PC-3 (cell line): Measurements from ENCODE around the gene MAU2. TPM values are rescaled to one million over a fixed set of nuclear protein-coding genes. Genes with fewer than 3 reads are reported as not detected.

ENCODE experiments used
- ATAC-seq: fragments of 200-7000 bp; cut with Tn5 transposase; 2 replicates; pipeline ENCODE4 v1.9.1; 2020; ENCODE audit warnings: mild to moderate bottlenecking, moderate library complexity
- BruUV-seq: library from RNA; stranded (reverse); fragments of 400-500 nt; replicated peaks from 2 replicates; lab custom pipeline; 2021; lab: Mats Ljungman, UMichigan
- CTCF ChIA-PET: fragments of 300-600 bp; sonication (Branson Sonifier 250); formaldehyde crosslinking; loops from one replicate; lab custom pipeline; 2022; ENCODE audit warnings: antibody characterized with exemption; lab: Charles Lee
- POLR2A ChIA-PET: fragments of 300-600 bp; sonication (Branson Sonifier 250); formaldehyde crosslinking; loops from one replicate; lab custom pipeline; 2022; ENCODE audit warnings: antibody characterized with exemption; ENCODE audit not compliant: unreplicated experiment; lab: Charles Lee
- DNase-seq: peaks from one replicate; pipeline ENCODE4 v3.0.0-alpha.2; 2015
- H2AFZ ChIP-seq: fragments of 300-600 bp; sonication (generic); 2 replicates; pipeline ENCODE4 v1.6.0; 2016; ENCODE audit warnings: antibody characterized with exemption, low read length
- H3F3A ChIP-seq: fragments of 300-600 bp; sonication (generic); one replicate; pipeline ENCODE4 v1.6.0; 2017; ENCODE audit warnings: antibody characterized with exemption, low read length, control low read depth, mild to moderate bottlenecking; ENCODE audit not compliant: unreplicated experiment
- H3K27ac ChIP-seq: fragments of 300-600 bp; sonication (generic); 2 replicates; pipeline ENCODE4 v1.5.1; 2016; ENCODE audit warnings: mild to moderate bottlenecking, low read length
- H3K27me3 ChIP-seq: fragments of 300-600 bp; sonication (generic); 2 replicates; pipeline ENCODE4 v1.6.1; 2016; ENCODE audit warnings: low read length, mixed read lengths
- H3K36me3 ChIP-seq: fragments of 300-600 bp; sonication (generic); 2 replicates; pipeline ENCODE4 v1.6.1; 2016; ENCODE audit warnings: low read depth, mixed run types, low read length, mixed read lengths
- H3K4me1 ChIP-seq: fragments of 300-600 bp; sonication (generic); 2 replicates; pipeline ENCODE4 v1.5.1; 2016; ENCODE audit warnings: low read length; ENCODE audit not compliant: insufficient read depth
- H3K4me2 ChIP-seq: fragments of 300-600 bp; sonication (generic); 2 replicates; pipeline ENCODE4 v1.6.0; 2016; ENCODE audit warnings: low read length
- H3K4me3 ChIP-seq: fragments of 300-600 bp; sonication (generic); 2 replicates; pipeline ENCODE4 v1.5.1; 2016; ENCODE audit warnings: mild to moderate bottlenecking, low read length, mixed read lengths
- H3K79me2 ChIP-seq: fragments of 300-600 bp; sonication (generic); 2 replicates; pipeline ENCODE4 v1.6.1; 2017; ENCODE audit warnings: low read length, mixed read lengths
- H3K9ac ChIP-seq: fragments of 300-600 bp; sonication (generic); 2 replicates; pipeline ENCODE4 v1.6.0; 2016; ENCODE audit warnings: mild to moderate bottlenecking, low read length
- H3K9me2 ChIP-seq: fragments of 300-600 bp; sonication (generic); replicated peaks from 2 replicates; pipeline ENCODE4 v1.6.1; 2016; ENCODE audit warnings: mixed run types, low read length, mixed read lengths
- H3K9me3 ChIP-seq: fragments of 300-600 bp; sonication (generic); 2 replicates; pipeline ENCODE4 v1.6.1; 2016; ENCODE audit warnings: low read length, mixed read lengths
- H4K20me1 ChIP-seq: fragments of 300-600 bp; sonication (generic); 2 replicates; pipeline ENCODE4 v1.6.1; 2016; ENCODE audit warnings: low read length, mixed read lengths
- EZH2 ChIP-seq: fragments of 300-600 bp; sonication (generic); IDR thresholded peaks from one replicate; pipeline ENCODE4 v1.6.1; 2017; ENCODE audit warnings: antibody characterized with exemption, mild to moderate bottlenecking, low read length; ENCODE audit not compliant: unreplicated experiment
- EZH2phosphoT487 ChIP-seq: fragments of 300-600 bp; sonication (generic); IDR thresholded peaks from 2 replicates; pipeline ENCODE4 v1.6.1; 2018; ENCODE audit warnings: mild to moderate bottlenecking, antibody characterized with exemption, low read length, borderline replicate concordance
- intact Hi-C: fragments of 100-400 bp; cut with micrococcal nuclease; formaldehyde crosslinking; loops from 2 replicates; pipeline ENCODE4 v1.9.0; 2023
- total RNA-seq: library from RNA; depleted of rRNA; stranded (reverse); fragments of >200 nt; gene quantifications from 2 replicates; pipeline ENCODE4 v1.2.3, GENCODE V29; 2014
- TF ChIP-seq, protein P1 (sequence below): fragments of 300-600 bp; sonication (generic); conservative IDR thresholded peaks from 2 replicates; pipeline ENCODE4 v1.5.1; 2017; ENCODE audit warnings: antibody characterized with exemption, low read depth, mild to moderate bottlenecking, low read length

Gene MAU2
- total RNA-seq, 1 experiment from 2014 or later = 32.6 TPM

DNA sequence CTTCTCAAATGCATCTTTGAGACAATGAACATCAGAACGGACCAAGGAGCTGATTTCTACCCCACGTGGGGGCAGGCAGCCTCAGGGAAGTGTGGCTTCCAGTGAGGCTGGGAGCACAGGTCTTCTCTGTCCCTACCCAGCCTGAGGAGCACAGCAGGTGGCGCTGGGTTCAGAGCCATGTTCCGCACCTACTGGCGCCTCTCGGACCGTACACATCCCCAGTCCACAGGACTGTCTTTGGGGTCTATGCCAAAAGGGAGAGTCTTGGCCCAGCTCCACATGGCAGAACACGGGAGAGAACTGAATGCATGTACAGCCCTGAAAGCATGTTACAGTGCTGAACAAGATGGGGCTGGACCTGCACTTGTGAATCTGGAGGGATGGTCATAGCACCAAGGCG lies 22.9 kb upstream of the MAU2 start:
- Histone ChIP-seq H3K27me3 (no peaks in the 10 kb centered on the region), H3K9me3 (no peaks in the 10 kb centered on the region), H3K9ac (no peak overlapping the region), H3K4me1 (no peaks in the 10 kb centered on the region), H3K79me2 (no peaks in the 10 kb centered on the region), H3F3A (no peaks in the 10 kb centered on the region), H3K27ac (no peak overlapping the region), H3K4me2 (no peak overlapping the region), H4K20me1 (no peaks in the 10 kb centered on the region), H2AFZ (no peak overlapping the region), H3K36me3 (peaks cover 29% of the 10 kb centered on the region), H3K4me3 (no peak overlapping the region), H3K9me2 (no peaks in the 10 kb centered on the region)
- ChIA-PET CTCF (no interaction called here), POLR2A (no interaction called here)
- ATAC-seq (no peak), DNase-seq (no peak)
- BruUV-seq = no TSS peak
- no peak for TF ChIP-seq EZH2
- no peak for TF ChIP-seq EZH2phosphoT487
- TF ChIP-seq, protein P1, sequence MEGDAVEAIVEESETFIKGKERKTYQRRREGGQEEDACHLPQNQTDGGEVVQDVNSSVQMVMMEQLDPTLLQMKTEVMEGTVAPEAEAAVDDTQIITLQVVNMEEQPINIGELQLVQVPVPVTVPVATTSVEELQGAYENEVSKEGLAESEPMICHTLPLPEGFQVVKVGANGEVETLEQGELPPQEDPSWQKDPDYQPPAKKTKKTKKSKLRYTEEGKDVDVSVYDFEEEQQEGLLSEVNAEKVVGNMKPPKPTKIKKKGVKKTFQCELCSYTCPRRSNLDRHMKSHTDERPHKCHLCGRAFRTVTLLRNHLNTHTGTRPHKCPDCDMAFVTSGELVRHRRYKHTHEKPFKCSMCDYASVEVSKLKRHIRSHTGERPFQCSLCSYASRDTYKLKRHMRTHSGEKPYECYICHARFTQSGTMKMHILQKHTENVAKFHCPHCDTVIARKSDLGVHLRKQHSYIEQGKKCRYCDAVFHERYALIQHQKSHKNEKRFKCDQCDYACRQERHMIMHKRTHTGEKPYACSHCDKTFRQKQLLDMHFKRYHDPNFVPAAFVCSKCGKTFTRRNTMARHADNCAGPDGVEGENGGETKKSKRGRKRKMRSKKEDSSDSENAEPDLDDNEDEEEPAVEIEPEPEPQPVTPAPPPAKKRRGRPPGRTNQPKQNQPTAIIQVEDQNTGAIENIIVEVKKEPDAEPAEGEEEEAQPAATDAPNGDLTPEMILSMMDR = no peak
- intact Hi-C loops = no loop called here

DNA sequence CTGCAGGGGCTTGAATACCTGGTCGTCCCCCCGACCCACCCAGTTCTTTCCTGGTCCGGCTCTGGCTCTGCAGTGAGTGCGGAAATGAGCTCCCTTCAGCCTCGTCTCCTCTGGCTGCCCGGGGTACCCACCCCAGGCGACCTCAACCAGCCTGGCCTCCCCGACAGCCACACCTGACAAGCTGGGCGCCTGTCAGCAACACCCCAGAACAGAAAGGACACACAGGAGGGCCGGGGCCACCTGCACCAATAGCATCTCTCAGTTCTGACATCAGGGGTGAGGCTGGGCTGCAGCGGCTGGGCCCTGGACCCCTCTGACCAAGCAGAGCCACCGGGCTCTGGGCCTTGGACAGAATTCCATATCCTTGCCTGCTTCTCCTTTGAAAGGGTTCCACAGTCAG lies 20.0 kb upstream of the MAU2 start:
- H3K4me2 ChIP-seq = no peak overlapping the region
- ChIA-PET CTCF (no interaction called here), POLR2A (no interaction called here)
- intact Hi-C loops = no loop called here
- TF ChIP-seq EZH2phosphoT487 (no peak), EZH2 (no peak)
- TF ChIP-seq, protein P1 = no peak
- no peaks in the 10 kb centered on the region for H3F3A ChIP-seq
- H2AFZ ChIP-seq = no peak overlapping the region
- H3K27ac ChIP-seq = no peak overlapping the region
- ATAC-seq (no peak), DNase-seq (no peak)
- no peaks in the 10 kb centered on the region for H3K4me1 ChIP-seq
- no peaks in the 10 kb centered on the region for H3K79me2 ChIP-seq
- no peaks in the 10 kb centered on the region for H3K27me3 ChIP-seq
- no peaks in the 10 kb centered on the region for H4K20me1 ChIP-seq
- BruUV-seq = no TSS peak
- H3K36me3 ChIP-seq = peaks cover 17% of the 10 kb centered on the region
- no peaks in the 10 kb centered on the region for H3K9me3 ChIP-seq
- H3K9me2 ChIP-seq = no peaks in the 10 kb centered on the region
- no peak overlapping the region for H3K9ac ChIP-seq
- H3K4me3 ChIP-seq = no peak overlapping the region

DNA sequence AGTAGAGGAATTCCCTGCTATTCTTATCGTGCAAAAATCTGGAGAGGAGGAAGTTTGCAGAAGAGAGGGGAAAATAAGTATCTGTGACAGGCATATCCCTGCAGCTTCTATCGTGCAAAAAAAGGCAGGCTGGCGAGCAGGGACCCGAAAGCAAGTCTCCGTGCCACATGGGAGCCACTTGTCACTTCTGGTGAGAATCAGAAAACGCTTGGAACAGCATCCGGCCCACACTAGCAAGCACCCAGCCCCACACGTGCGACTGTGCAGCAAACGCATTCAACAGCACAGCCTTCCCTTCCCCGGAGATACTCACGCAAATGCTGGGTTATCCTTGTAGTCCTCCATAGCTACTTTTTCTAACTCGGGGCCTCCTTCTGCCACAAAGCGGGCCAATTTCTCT lies 17.2 kb upstream of the MAU2 start:
- no TSS peak for BruUV-seq
- Histone ChIP-seq H2AFZ (no peak overlapping the region), H3K4me3 (no peak overlapping the region), H3K9me3 (no peaks in the 10 kb centered on the region), H3K9ac (no peak overlapping the region), H4K20me1 (no peaks in the 10 kb centered on the region), H3F3A (no peaks in the 10 kb centered on the region), H3K79me2 (no peaks in the 10 kb centered on the region), H3K36me3 (peaks cover 22% of the 10 kb centered on the region), H3K27ac (no peak overlapping the region), H3K27me3 (no peaks in the 10 kb centered on the region), H3K4me1 (no peaks in the 10 kb centered on the region), H3K9me2 (no peaks in the 10 kb centered on the region), H3K4me2 (no peak overlapping the region)
- ChIA-PET CTCF (no interaction called here), POLR2A (no interaction called here)
- no peak for ATAC-seq
- TF ChIP-seq, protein P1 = no peak
- TF ChIP-seq EZH2phosphoT487 (no peak), EZH2 (no peak)
- intact Hi-C loops = no loop called here
- no peak for DNase-seq
